H9 (cell line): ENCODE measurements around the gene MARK2. TPM values are rescaled to one million over a fixed set of nuclear protein-coding genes. Genes with fewer than 3 reads are reported as not detected.

Experiments used
- DNase-seq: peaks from one replicate; pipeline ENCODE4 v3.0.0-alpha.2; 2017
- H2AFZ ChIP-seq: one replicate; pipeline ENCODE4 v1.6.1; 2013; ENCODE audit warnings: mild to moderate bottlenecking, low read length, control low read depth, moderate library complexity
- H2AK5ac ChIP-seq: 2 replicates; pipeline ENCODE4 v1.6.1; 2013; ENCODE audit warnings: low read length, control low read depth, mixed read lengths; ENCODE audit not compliant: insufficient read length
- H2BK120ac ChIP-seq: one replicate; pipeline ENCODE4 v1.6.1; 2013; ENCODE audit warnings: low read depth, mild to moderate bottlenecking, low read length, control low read depth, inconsistent platforms; ENCODE audit not compliant: poor library complexity, severe bottlenecking
- H2BK12ac ChIP-seq: 2 replicates; pipeline ENCODE4 v1.6.1; 2013; ENCODE audit warnings: low read length, control low read depth, mixed read lengths, low read depth; ENCODE audit not compliant: insufficient read length
- H2BK15ac ChIP-seq: 2 replicates; pipeline ENCODE4 v1.6.1; 2013; ENCODE audit warnings: low read depth, low read length, control low read depth
- H2BK20ac ChIP-seq: one replicate; pipeline ENCODE4 v1.6.1; 2013; ENCODE audit warnings: low read depth, mild to moderate bottlenecking, low read length, control low read depth, inconsistent platforms; ENCODE audit not compliant: poor library complexity, severe bottlenecking
- H2BK5ac ChIP-seq: 2 replicates; pipeline ENCODE4 v1.6.1; 2013; ENCODE audit warnings: low read length, control low read depth, mixed read lengths; ENCODE audit not compliant: insufficient read length
- H3K14ac ChIP-seq: 2 replicates; pipeline ENCODE4 v1.6.1; 2013; ENCODE audit warnings: low read length, control low read depth; ENCODE audit not compliant: insufficient read depth
- H3K18ac ChIP-seq: 2 replicates; pipeline ENCODE4 v1.6.1; 2013; ENCODE audit warnings: low read depth, mild to moderate bottlenecking, mixed read lengths, low read length, control low read depth; ENCODE audit not compliant: insufficient read length
- H3K23ac ChIP-seq: 2 replicates; pipeline ENCODE4 v1.6.1; 2013; ENCODE audit warnings: low read length, control low read depth, mixed read lengths, low read depth; ENCODE audit not compliant: insufficient read length
- H3K23me2 ChIP-seq: 2 replicates; pipeline ENCODE4 v1.6.1; 2013; ENCODE audit warnings: low read depth, mild to moderate bottlenecking, mixed read lengths, low read length, control low read depth; ENCODE audit not compliant: insufficient read length, poor library complexity, severe bottlenecking
- H3K27ac ChIP-seq: 2 replicates; pipeline ENCODE4 v1.5.1; 2013; ENCODE audit warnings: low read length, control low read depth, mixed read lengths, low read depth; ENCODE audit not compliant: insufficient read length
- H3K27me3 ChIP-seq: 2 replicates; pipeline ENCODE4 v1.6.1; 2013; ENCODE audit warnings: low read length, control low read depth, inconsistent platforms; ENCODE audit not compliant: insufficient read depth
- H3K4ac ChIP-seq: 2 replicates; pipeline ENCODE4 v1.6.1; 2013; ENCODE audit warnings: low read depth, mild to moderate bottlenecking, control low read depth, inconsistent platforms, low read length, moderate library complexity
- H3K4me1 ChIP-seq: 2 replicates; pipeline ENCODE4 v1.6.1; 2013; ENCODE audit warnings: low read length, control low read depth, inconsistent platforms; ENCODE audit not compliant: insufficient read depth
- H3K4me2 ChIP-seq: 2 replicates; pipeline ENCODE4 v1.6.1; 2013; ENCODE audit warnings: low read length, control low read depth, mixed read lengths; ENCODE audit not compliant: insufficient read length, insufficient read depth
- H3K56ac ChIP-seq: 2 replicates; pipeline ENCODE4 v1.6.1; 2013; ENCODE audit warnings: low read depth, mild to moderate bottlenecking, mixed read lengths, low read length, control low read depth; ENCODE audit not compliant: insufficient read length
- H3K79me1 ChIP-seq: 2 replicates; pipeline ENCODE4 v1.6.1; 2013; ENCODE audit warnings: low read depth, mild to moderate bottlenecking, moderate library complexity, low read length, control low read depth, inconsistent platforms; ENCODE audit not compliant: insufficient read depth, poor library complexity, severe bottlenecking
- H3K79me2 ChIP-seq: 2 replicates; pipeline ENCODE4 v1.6.1; 2013; ENCODE audit warnings: low read length, control low read depth, inconsistent platforms; ENCODE audit not compliant: insufficient read depth
- H3K9ac ChIP-seq: 2 replicates; pipeline ENCODE4 v1.6.1; 2013; ENCODE audit warnings: low read length, control low read depth, mixed read lengths; ENCODE audit not compliant: insufficient read length; ENCODE audit errors: extremely low read depth
- H3K9me3 ChIP-seq: one replicate; pipeline ENCODE4 v1.6.1; 2013; ENCODE audit warnings: low read depth, low read length, inconsistent platforms; ENCODE audit not compliant: control insufficient read depth
- H3T11ph ChIP-seq: one replicate; pipeline ENCODE4 v1.6.1; 2013; ENCODE audit warnings: mild to moderate bottlenecking, low read length, control low read depth, inconsistent platforms
- H4K20me1 ChIP-seq: one replicate; pipeline ENCODE4 v1.6.1; 2013; ENCODE audit not compliant: control insufficient read depth, insufficient read length, insufficient read depth
- H4K5ac ChIP-seq: 2 replicates; pipeline ENCODE4 v1.6.1; 2013; ENCODE audit warnings: low read depth, mild to moderate bottlenecking, mixed read lengths, low read length, control low read depth; ENCODE audit not compliant: insufficient read length
- H4K8ac ChIP-seq: replicated peaks from 2 replicates; pipeline ENCODE4 v1.6.1; 2013; ENCODE audit warnings: low read length, control low read depth, mixed read lengths, low read depth; ENCODE audit not compliant: insufficient read length
- H4K91ac ChIP-seq: 2 replicates; pipeline ENCODE4 v1.6.1; 2013; ENCODE audit warnings: low read depth, mild to moderate bottlenecking, moderate library complexity, mixed read lengths, low read length, control low read depth; ENCODE audit not compliant: insufficient read length
- H3K27ac Mint-ChIP-seq, 3 experiments: 2 replicates in 2 of 3; 3 replicates in 1 of 3; pipeline ENCODE4 v1.8.0; 2020 to 2021; ENCODE audit warnings: mixed read lengths in 3 of 3, mild to moderate bottlenecking in 1 of 3, moderate library complexity in 1 of 3
- H3K27me3 Mint-ChIP-seq: 2 replicates; pipeline ENCODE4 v1.8.0; 2021; ENCODE audit warnings: low read depth, mild to moderate bottlenecking, moderate library complexity, mixed read lengths
- H3K36me3 Mint-ChIP-seq, 3 experiments: 2 replicates in 2 of 3; 3 replicates in 1 of 3; pipeline ENCODE4 v1.8.0; 2020 to 2021; ENCODE audit warnings: low read depth in 3 of 3, mixed read lengths in 3 of 3; ENCODE audit not compliant: insufficient read depth in 1 of 3
- H3K4me1 Mint-ChIP-seq, 2 experiments: 2 replicates each; pipeline ENCODE4 v1.8.0; 2020; ENCODE audit warnings: mixed read lengths in 2 of 2
- H3K4me3 Mint-ChIP-seq, 2 experiments: 2 replicates in 1 of 2; 3 replicates in 1 of 2; pipeline ENCODE4 v1.8.0; 2020 to 2021; ENCODE audit warnings: mild to moderate bottlenecking in 2 of 2, mixed read lengths in 2 of 2, moderate library complexity in 1 of 2
- H3K9me3 Mint-ChIP-seq, 2 experiments: 2 replicates in 1 of 2; 3 replicates in 1 of 2; pipeline ENCODE4 v1.8.0; 2020; ENCODE audit warnings: mild to moderate bottlenecking in 2 of 2, mixed read lengths in 2 of 2, moderate library complexity in 1 of 2
- CTCF ChIP-seq: fragments of 200-600 bp; sonication (generic); conservative IDR thresholded peaks from 3 replicates; pipeline ENCODE4 v1.8.0; 2021; ENCODE audit warnings: antibody characterized with exemption, mild to moderate bottlenecking
- WGBS: extraction: QIAGEN DNeasy Blood & Tissue Kit; methylation state at CpG from one replicate; pipeline ENCODE4 v1.1.7; 2013; ENCODE audit warnings: missing lambda C conversion rate, low lambda C conversion rate, mixed read lengths; ENCODE audit not compliant: insufficient read length; ENCODE audit errors: extremely low coverage; 5-methylcytosine and 5-hydroxymethylcytosine counted together
- total RNA-seq: library from RNA; stranded (reverse); gene quantifications from 2 replicates; pipeline ENCODE4 v1.2.1, GENCODE V29; 2021

Gene MARK2
- total RNA-seq, 1 experiment from 2014 or later = 45.7 TPM

- Mint-ChIP-seq H3K27me3 (peaks cover 4% of the 10 kb centered on the region; the same call in 1 of the 2 replicates), H3K9me3 (peaks cover 19 to 25% of the 10 kb centered on the region in 2 experiments), H3K36me3 (peaks cover 6 to 12% (median 9%) of the 10 kb centered on the region in 3 experiments; a peak in 5 of 7 replicates), H3K4me3 (no peak overlapping the region), H3K27ac (no peak overlapping the region; a peak in 1 of 7 replicates), H3K4me1 (no peaks in the 10 kb centered on the region)
- Histone ChIP-seq H3K27ac (no peak overlapping the region), H2BK12ac (no peak overlapping the region), H2AK5ac (no peak overlapping the region), H3K9ac (no peak overlapping the region), H3K14ac (no peak overlapping the region), H2BK20ac (no peak overlapping the region), H3K23me2 (no peaks in the 10 kb centered on the region), H4K5ac (no peak overlapping the region), H3K27me3 (no peaks in the 10 kb centered on the region), H3K4ac (no peak overlapping the region), H3K23ac (no peak overlapping the region), H3K18ac (no peak overlapping the region), H2AFZ (no peak overlapping the region), H4K8ac (no peak overlapping the region), H3K79me2 (no peaks in the 10 kb centered on the region), H3K79me1 (no peaks in the 10 kb centered on the region), H3K4me1 (no peaks in the 10 kb centered on the region), H2BK5ac (no peak overlapping the region), H2BK15ac (no peak overlapping the region), H3K9me3 (no peaks in the 10 kb centered on the region), H4K20me1 (no peaks in the 10 kb centered on the region), H4K91ac (no peak overlapping the region), H3K56ac (no peak overlapping the region), H2BK120ac (no peak overlapping the region), H3K4me2 (no peak overlapping the region), H3T11ph (no peak overlapping the region)
- no peak for TF ChIP-seq CTCF
- DNase-seq = no peak
- WGBS = no CpG with 5 or more reads among the region's 11 CpGs
Observed at GRCh38 chr11:63795066-63795465, 43.8 kb upstream of the MARK2 start.
